ENCODE measurements around the gene FRMD5. TPM values are rescaled to one million over a fixed set of nuclear protein-coding genes. Genes with fewer than 3 reads are reported as not detected.

FRMD5 gene
- total and polyA plus RNA-seq, 2 experiments from 2014 or later = 5.9 to 10.1 TPM

DNA sequence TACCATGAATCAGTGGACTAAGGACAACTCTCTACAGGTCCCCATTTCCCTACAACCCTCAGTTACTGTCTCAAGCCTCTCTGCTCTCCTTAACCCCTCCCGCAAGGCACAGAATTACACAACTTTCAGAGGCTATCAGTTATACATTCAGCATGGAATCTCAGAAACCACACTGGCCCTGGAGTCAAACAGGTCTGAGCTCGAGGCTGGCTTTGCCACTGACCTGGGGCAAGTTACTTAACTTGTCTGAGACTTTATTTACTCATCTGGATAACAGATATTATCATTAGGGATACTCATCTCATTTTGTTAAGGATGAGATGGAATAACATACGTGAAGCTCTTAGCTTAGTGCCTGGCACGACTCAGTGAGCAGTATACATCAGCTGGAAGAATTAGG is 273.1 kb downstream of the FRMD5 start:
- H3K4me3 Mint-ChIP-seq = no peak overlapping the region
- Histone ChIP-seq H3F3A (replicated peaks; ENCODE audit: low read depth) (peaks cover 2% of the 10 kb centered on the region; the same call in 1 of the 2 replicates), H3K27me3 (ENCODE audit: insufficient read depth) (no peaks in the 10 kb centered on the region), H3K79me2 (replicated peaks; ENCODE audit: insufficient read depth) (no peaks in the 10 kb centered on the region), H3K27ac (ENCODE audit: low read depth) (no peak overlapping the region), H3K4me2 (no peak overlapping the region), H2AFZ (no peak overlapping the region), H3K4me1 (ENCODE audit: insufficient read depth) (peaks cover 34% of the 10 kb centered on the region), H3K4me3 (no peak overlapping the region), H3K9me2 (ENCODE audit: insufficient read depth) (peaks cover 8% of the 10 kb centered on the region; the same call in 1 of the 2 replicates), H3K36me3 (ENCODE audit: insufficient read depth) (no peaks in the 10 kb centered on the region), H4K20me1 (replicated peaks; ENCODE audit: insufficient read depth) (no peaks in the 10 kb centered on the region)
- H3K27ac Mint-ChIP-seq = no peak overlapping the region
- ATAC-seq (no peak), DNase-seq (ENCODE audit: low spot score) (no peak)
- peaks cover 5% of the 10 kb centered on the region for H3K27me3 Mint-ChIP-seq (ENCODE audit: insufficient read depth, low read depth, poor library complexity)
- H3K36me3 Mint-ChIP-seq (ENCODE audit: low read depth) = peaks cover 5% of the 10 kb centered on the region
- H3K4me1 Mint-ChIP-seq = peaks cover 46% of the 10 kb centered on the region
- TF ChIP-seq JUNB (IDR thresholded peaks at IDR 0.05; ENCODE audit: unreplicated experiment) (no peak), STAT1 (IDR thresholded peaks at IDR 0.05; ENCODE audit: unreplicated experiment) (no peak), NANOG (IDR thresholded peaks at IDR 0.05; ENCODE audit: borderline replicate concordance) (no peak), ZNF331 (CRISPR knock-in tag; IDR thresholded peaks at IDR 0.05; ENCODE audit: low read depth) (no peak), EZH2 (IDR thresholded peaks at IDR 0.05; ENCODE audit: low read depth, unreplicated experiment) (no peak), POLR2AphosphoS5 (IDR thresholded peaks at IDR 0.05; ENCODE audit: low read depth) (no peak)
- TF ChIP-seq, protein P1, sequence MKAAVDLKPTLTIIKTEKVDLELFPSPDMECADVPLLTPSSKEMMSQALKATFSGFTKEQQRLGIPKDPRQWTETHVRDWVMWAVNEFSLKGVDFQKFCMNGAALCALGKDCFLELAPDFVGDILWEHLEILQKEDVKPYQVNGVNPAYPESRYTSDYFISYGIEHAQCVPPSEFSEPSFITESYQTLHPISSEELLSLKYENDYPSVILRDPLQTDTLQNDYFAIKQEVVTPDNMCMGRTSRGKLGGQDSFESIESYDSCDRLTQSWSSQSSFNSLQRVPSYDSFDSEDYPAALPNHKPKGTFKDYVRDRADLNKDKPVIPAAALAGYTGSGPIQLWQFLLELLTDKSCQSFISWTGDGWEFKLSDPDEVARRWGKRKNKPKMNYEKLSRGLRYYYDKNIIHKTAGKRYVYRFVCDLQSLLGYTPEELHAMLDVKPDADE (IDR thresholded peaks at IDR 0.05) = no peak
- TF ChIP-seq, protein P2, sequence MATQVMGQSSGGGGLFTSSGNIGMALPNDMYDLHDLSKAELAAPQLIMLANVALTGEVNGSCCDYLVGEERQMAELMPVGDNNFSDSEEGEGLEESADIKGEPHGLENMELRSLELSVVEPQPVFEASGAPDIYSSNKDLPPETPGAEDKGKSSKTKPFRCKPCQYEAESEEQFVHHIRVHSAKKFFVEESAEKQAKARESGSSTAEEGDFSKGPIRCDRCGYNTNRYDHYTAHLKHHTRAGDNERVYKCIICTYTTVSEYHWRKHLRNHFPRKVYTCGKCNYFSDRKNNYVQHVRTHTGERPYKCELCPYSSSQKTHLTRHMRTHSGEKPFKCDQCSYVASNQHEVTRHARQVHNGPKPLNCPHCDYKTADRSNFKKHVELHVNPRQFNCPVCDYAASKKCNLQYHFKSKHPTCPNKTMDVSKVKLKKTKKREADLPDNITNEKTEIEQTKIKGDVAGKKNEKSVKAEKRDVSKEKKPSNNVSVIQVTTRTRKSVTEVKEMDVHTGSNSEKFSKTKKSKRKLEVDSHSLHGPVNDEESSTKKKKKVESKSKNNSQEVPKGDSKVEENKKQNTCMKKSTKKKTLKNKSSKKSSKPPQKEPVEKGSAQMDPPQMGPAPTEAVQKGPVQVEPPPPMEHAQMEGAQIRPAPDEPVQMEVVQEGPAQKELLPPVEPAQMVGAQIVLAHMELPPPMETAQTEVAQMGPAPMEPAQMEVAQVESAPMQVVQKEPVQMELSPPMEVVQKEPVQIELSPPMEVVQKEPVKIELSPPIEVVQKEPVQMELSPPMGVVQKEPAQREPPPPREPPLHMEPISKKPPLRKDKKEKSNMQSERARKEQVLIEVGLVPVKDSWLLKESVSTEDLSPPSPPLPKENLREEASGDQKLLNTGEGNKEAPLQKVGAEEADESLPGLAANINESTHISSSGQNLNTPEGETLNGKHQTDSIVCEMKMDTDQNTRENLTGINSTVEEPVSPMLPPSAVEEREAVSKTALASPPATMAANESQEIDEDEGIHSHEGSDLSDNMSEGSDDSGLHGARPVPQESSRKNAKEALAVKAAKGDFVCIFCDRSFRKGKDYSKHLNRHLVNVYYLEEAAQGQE (IDR thresholded peaks at IDR 0.05; ENCODE audit: unreplicated experiment) = no peak
- TF ChIP-seq, protein P3, sequence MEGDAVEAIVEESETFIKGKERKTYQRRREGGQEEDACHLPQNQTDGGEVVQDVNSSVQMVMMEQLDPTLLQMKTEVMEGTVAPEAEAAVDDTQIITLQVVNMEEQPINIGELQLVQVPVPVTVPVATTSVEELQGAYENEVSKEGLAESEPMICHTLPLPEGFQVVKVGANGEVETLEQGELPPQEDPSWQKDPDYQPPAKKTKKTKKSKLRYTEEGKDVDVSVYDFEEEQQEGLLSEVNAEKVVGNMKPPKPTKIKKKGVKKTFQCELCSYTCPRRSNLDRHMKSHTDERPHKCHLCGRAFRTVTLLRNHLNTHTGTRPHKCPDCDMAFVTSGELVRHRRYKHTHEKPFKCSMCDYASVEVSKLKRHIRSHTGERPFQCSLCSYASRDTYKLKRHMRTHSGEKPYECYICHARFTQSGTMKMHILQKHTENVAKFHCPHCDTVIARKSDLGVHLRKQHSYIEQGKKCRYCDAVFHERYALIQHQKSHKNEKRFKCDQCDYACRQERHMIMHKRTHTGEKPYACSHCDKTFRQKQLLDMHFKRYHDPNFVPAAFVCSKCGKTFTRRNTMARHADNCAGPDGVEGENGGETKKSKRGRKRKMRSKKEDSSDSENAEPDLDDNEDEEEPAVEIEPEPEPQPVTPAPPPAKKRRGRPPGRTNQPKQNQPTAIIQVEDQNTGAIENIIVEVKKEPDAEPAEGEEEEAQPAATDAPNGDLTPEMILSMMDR (conservative IDR thresholded peaks at IDR 0.05; ENCODE audit: low read depth in 2 of 2) = no peak
- no peaks in the 10 kb centered on the region for H3K9me3 Mint-ChIP-seq

DNA sequence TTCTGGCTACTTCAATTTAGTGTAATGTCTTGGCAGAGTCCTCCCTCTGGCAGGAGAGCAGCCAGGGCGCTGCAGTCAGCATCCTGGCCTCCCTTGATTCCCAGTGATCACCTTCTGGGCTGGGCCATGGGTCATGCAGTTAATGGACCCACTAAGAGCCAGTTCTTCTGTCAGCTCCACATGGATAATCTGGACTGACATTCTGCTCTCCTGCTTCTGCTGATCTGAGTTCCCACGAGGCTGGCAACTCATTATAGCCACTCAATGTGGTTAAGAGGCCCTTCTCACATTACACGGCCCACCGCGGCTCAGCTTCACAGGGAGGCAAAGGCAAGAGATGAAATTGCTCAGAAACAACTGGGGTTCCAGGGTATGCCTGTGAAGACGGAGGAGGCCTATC is 274.3 kb downstream of the FRMD5 start:
- H3K4me1 ChIP-seq (ENCODE audit: insufficient read depth) = peaks cover 22% of the 10 kb centered on the region
- no peaks in the 10 kb centered on the region for H3K9me3 Mint-ChIP-seq
- H3K4me2 ChIP-seq = peak overlapping the region; percentile 24; the same call in 1 of the 2 replicates
- no peaks in the 10 kb centered on the region for H3K27me3 ChIP-seq (ENCODE audit: insufficient read depth)
- no peaks in the 10 kb centered on the region for H3K36me3 ChIP-seq (ENCODE audit: insufficient read depth)
- no peaks in the 10 kb centered on the region for H3K9me2 ChIP-seq (ENCODE audit: insufficient read depth)
- peaks cover 6% of the 10 kb centered on the region for H3K36me3 Mint-ChIP-seq (ENCODE audit: low read depth)
- no peak overlapping the region for H3K27ac Mint-ChIP-seq
- H3K27me3 Mint-ChIP-seq (ENCODE audit: insufficient read depth, low read depth, poor library complexity) = peaks cover 7% of the 10 kb centered on the region
- peaks cover 39% of the 10 kb centered on the region for H3K4me1 Mint-ChIP-seq
- no peak overlapping the region for H2AFZ ChIP-seq
- DNase-seq (ENCODE audit: low spot score) = no peak
- H4K20me1 ChIP-seq (replicated peaks; ENCODE audit: insufficient read depth) = no peaks in the 10 kb centered on the region
- H3K27ac ChIP-seq (ENCODE audit: low read depth) = no peak overlapping the region
- peak; percentile 61 for ATAC-seq
- H3K79me2 ChIP-seq (replicated peaks; ENCODE audit: insufficient read depth) = no peaks in the 10 kb centered on the region
- H3K4me3 ChIP-seq = no peak overlapping the region
- H3K4me3 Mint-ChIP-seq = no peak overlapping the region
- no peaks in the 10 kb centered on the region for H3F3A ChIP-seq (replicated peaks; ENCODE audit: low read depth)
- no peak for TF ChIP-seq ZNF331 (CRISPR knock-in tag; IDR thresholded peaks at IDR 0.05; ENCODE audit: low read depth)
- TF ChIP-seq STAT1 (IDR thresholded peaks at IDR 0.05; ENCODE audit: unreplicated experiment) = no peak
- TF ChIP-seq, protein P3 (conservative IDR thresholded peaks at IDR 0.05; ENCODE audit: low read depth in 2 of 2) = no peak

All from GM23338 (cell line).